Neuron (in vitro differentiated cells): ENCODE measurements around the gene PTPRN2.
"Not testable (repeated sequence)": the region's sequence is repeated elsewhere in the genome, so short reads cannot be mapped to it uniquely, and the experiment has no call there.

ENCODE experiments used
- H2AFZ ChIP-seq: one replicate; pipeline ENCODE4 v1.6.1; 2013; ENCODE audit warnings: low read depth, mild to moderate bottlenecking, inconsistent platforms, low read length, moderate library complexity
- H3K27me3 ChIP-seq: one replicate; pipeline ENCODE4 v1.6.1; 2013; ENCODE audit warnings: low read length; ENCODE audit not compliant: insufficient read depth
- H3K36me3 ChIP-seq: one replicate; pipeline ENCODE4 v1.6.1; 2013; ENCODE audit warnings: low read length; ENCODE audit not compliant: insufficient read depth
- H3K4me1 ChIP-seq: one replicate; pipeline ENCODE4 v1.6.1; 2013; ENCODE audit warnings: low read length; ENCODE audit not compliant: insufficient read depth
- H3K4me3 ChIP-seq: 2 replicates; pipeline ENCODE4 v1.5.1; 2013; ENCODE audit warnings: mild to moderate bottlenecking, low read length, moderate library complexity
- H3K9me3 ChIP-seq: one replicate; pipeline ENCODE4 v1.6.1; 2013; ENCODE audit warnings: low read length

PTPRN2 gene

DNA sequence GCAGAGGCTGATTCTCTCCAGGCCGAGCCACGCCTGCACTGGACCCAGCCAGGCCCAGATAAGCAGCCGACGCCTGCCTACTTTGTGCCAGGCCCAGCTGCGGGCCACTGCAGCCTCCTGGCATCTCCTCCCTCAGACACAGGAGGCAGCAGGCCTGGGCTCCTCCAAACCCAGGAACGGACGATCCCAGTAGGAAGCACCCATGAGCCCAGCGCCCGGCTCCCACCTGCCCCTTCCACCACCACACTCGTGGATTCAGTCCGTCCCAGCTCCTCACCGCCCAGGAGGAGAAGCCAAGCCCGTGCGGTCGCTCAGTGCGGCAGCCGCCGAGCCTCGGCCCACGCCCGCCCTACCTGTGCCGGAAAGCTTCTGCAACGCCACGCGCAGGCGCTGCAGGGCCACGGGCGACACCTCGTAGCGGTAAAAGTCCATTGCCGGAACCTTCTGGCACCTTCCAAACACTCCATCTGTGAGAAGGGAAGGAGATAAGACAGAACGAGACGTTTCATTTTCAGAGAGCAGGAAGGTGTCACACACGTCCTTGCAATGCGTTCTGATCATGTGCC is 271.1 kb downstream of the PTPRN2 start:
- peaks cover 3% of the 10 kb centered on the region for H3K4me1 ChIP-seq
- no peaks in the 10 kb centered on the region for H3K36me3 ChIP-seq
- no peaks in the 10 kb centered on the region for H3K27me3 ChIP-seq
- H2AFZ ChIP-seq: no peak overlapping the region
- peaks cover 10% of the 10 kb centered on the region for H3K9me3 ChIP-seq
- H3K4me3 ChIP-seq: no peak overlapping the region

DNA sequence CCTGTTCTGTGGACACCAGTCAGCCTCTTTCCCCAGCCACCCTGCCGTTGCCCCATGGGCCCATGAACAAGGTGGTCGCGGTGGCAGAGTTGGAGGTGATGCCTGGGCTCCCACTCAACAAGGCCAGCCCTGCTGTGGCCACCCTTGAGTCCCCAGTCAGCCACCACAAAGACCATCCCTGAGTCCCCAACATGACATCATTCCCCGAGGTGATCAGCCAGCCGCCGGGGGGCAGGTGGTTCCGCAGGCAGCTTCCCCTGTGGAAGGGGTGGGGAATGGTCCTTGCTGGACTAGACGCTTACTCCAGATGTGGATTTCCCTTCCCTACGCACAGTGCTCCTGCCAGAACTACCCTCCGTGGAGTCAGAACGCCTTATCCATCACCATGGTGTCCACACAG is 271.7 kb downstream of the PTPRN2 start:
- H3K9me3 ChIP-seq: peaks cover 10% of the 10 kb centered on the region
- H3K36me3 ChIP-seq: no peaks in the 10 kb centered on the region
- H3K4me3 ChIP-seq: no peak overlapping the region
- H3K27me3 ChIP-seq: no peaks in the 10 kb centered on the region
- no peak overlapping the region for H2AFZ ChIP-seq
- peaks cover 3% of the 10 kb centered on the region for H3K4me1 ChIP-seq

DNA sequence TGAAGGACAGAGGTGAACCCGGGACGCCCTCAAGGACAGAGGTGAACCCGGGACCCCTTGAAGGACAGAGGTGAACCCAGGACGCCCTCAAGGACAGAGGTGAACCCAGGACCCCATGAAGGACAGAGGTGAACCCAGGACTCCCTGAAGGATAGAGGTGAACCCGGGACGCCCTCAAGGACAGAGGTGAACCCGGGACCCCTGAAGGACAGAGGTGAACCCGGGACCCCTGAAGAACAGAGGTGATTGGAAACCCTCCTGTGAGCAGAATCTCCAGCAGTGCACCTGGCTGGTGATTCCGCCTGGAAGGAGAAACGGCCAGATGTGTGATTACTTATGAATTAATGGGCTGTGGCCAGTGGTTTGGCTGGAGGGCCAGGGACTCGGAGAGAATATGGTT is 272.3 kb downstream of the PTPRN2 start:
- no peak overlapping the region for H2AFZ ChIP-seq
- no peaks in the 10 kb centered on the region for H3K27me3 ChIP-seq
- H3K4me3 ChIP-seq: no peak overlapping the region
- peaks cover 10% of the 10 kb centered on the region for H3K9me3 ChIP-seq
- H3K4me1 ChIP-seq: peaks cover 3% of the 10 kb centered on the region
- H3K36me3 ChIP-seq: no peaks in the 10 kb centered on the region

DNA sequence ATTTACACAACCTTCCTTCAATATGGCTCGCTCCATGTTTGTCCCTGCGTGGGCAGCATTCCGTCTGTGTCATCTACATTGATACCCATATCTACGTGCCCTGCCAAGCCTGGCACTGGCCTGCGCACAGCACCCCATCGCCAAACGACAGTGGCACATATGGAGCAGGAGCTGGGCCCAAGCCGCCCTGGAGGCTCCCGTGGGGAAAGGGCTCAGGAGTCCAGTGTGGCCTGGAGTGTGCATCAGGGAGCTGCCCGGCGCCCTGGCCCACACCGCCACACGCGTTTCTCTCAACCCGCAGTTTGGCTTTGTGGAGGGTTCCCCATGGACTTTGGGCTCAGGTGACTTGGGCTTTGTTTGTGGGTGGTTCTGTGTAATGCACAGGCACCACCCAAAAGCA is 273.2 kb downstream of the PTPRN2 start:
- no peaks in the 10 kb centered on the region for H3K27me3 ChIP-seq
- peaks cover 3% of the 10 kb centered on the region for H3K4me1 ChIP-seq
- H3K9me3 ChIP-seq: peaks cover 10% of the 10 kb centered on the region
- no peak overlapping the region for H3K4me3 ChIP-seq
- H2AFZ ChIP-seq: no peak overlapping the region
- no peaks in the 10 kb centered on the region for H3K36me3 ChIP-seq

DNA sequence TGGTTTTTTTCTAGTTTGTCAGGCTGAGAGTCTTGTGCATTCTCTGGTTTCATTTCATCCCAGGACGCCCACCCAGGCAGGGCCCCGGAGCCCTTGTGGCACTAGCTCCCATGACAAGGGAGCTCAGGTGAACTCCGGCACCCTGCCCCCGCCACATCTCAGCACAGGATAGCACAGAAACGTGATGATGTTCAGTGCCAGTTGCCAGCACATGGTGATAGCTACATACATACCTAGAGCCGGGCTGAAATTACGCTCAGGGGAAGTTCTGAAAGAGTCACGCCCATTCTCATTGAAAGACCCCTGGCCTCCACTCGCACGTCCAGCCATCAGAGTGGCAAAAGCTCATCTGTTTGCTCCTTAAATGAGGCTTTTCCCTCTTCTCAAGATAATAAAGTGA is 273.7 kb downstream of the PTPRN2 start:
- Histone ChIP-seq H3K27me3 (no peaks in the 10 kb centered on the region), H2AFZ (no peak overlapping the region), H3K4me1 (peaks cover 3% of the 10 kb centered on the region), H3K4me3 (no peak overlapping the region), H3K9me3 (peaks cover 10% of the 10 kb centered on the region), H3K36me3 (no peaks in the 10 kb centered on the region)

DNA sequence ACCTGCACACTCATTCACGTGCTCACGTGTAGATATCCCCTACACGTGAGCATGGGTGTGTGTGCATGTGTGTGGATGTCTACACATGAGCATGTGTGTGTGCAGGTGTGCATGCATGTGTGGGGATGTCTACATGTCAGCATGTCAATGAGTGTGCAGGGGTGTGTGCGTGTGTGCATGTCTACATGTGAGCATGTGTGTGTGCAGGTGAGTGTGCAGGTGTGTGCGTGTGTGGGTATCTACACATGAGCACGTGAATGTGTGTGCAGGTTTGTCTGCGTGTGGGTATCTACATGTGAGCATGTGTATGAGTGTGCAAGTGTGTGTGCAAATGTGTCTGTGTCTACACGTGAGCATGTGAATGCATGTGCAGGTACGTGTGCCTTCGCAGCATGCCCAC is 274.8 kb downstream of the PTPRN2 start:
- Histone ChIP-seq H2AFZ (no peak overlapping the region), H3K4me3 (no peak overlapping the region), H3K4me1 (no peaks in the 10 kb centered on the region), H3K27me3 (no peaks in the 10 kb centered on the region), H3K9me3 (peaks cover 10% of the 10 kb centered on the region), H3K36me3 (no peaks in the 10 kb centered on the region)

DNA sequence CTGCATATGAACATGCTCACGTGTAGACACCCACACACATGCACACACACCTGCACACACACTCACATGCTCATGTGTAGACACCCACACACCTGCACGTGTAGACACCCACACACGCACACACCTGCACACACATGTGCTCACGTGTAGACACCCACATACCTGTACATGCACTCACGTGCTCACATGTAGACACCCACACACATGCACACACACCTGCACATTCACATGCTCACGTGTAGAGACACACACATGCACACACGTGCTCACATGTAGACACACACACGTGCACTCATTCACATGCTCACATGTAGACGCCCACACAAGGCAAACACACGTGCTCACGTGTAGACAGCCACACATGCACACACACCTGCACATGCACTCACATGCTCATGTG is 275.8 kb downstream of the PTPRN2 start:
- Histone ChIP-seq H3K27me3 (no peaks in the 10 kb centered on the region), H2AFZ (no peak overlapping the region), H3K4me3 (no peak overlapping the region)

DNA sequence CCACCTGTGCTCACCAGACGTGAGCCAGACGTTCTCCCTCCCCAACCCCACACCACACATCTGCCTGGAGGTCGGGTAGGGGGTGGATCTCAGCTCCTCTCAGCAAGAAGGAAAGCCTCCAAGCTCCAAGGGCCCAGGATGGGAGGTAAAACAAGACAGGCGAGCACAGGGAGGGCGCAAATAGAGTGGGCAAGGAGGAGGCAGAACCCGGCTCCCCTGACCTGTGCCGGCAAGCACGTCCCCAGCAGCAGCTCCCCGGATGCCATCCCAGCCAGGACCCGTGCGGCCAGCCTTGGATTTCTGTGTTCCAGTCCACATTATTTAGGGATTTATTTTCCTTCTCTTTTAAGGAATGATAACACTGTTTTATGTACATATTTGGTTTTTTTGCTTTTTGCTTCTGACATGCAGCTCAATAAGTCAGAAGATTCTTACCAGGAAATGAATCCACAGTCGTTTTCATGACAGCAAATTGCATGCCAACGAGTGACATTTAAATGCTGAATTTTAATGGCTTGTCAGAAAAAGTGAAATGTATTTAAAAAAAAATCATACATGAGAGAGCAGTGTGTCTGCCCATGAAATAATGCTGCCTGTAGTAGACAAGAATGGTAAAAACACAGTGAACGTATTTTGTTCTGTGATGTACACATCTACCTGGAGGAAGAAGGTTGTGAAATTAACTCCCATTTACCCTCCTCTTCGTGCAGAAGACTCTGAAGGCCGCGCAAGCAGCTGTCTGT is 276.5 kb downstream of the PTPRN2 start:
- Histone ChIP-seq H3K27me3 (no peaks in the 10 kb centered on the region), H3K9me3 (peaks cover 12% of the 10 kb centered on the region), H3K4me3 (no peak overlapping the region)

More for the DNA sequence above, 275.8 kb downstream of the PTPRN2 start:
- no peaks in the 10 kb centered on the region for H3K36me3 ChIP-seq
- peaks cover 14% of the 10 kb centered on the region for H3K9me3 ChIP-seq
- H3K4me1 ChIP-seq: no peaks in the 10 kb centered on the region

DNA sequence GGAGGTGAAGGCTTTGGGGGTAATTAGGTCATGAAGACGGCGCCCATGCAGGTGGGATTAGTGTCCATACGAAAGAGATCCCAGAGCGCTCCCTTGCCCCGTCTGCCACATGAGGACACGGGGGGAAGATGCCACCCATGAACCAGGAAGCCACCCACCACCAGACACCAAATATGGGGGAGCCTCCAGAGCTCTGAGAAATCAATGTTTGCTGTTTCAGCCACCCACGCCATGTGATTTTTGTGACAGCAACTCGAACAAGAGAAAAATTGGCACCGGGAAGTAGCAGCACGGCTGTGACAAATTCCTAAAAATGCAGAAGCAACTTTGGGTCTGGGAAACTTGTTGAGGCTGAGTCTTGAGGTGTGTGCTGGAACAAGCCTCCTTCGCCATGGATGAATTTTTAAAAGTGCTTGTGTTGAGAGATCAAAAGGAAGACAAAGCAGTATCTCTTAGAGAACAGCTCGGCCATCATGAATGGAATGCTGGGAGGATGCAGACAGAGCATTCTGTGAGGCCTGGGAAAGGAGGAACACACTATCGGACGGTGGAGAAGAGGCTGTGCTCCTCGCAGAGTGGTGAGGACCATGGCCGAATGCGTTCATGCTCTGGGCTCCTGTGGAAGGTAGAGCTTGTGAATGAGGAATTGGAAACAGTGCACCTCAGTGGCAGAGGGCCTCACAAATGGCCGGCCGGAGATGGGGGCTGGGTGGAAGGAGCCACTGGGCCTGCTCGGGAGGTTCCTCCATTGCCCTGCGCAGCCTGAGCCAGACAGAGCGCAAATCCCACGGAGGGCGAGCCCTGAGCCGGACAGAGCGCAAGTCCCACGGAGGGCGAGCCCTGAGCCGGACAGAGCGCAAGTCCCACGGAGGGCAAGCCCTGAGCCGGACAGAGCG is 277.5 kb downstream of the PTPRN2 start:
- H3K4me3 ChIP-seq: no peak overlapping the region

More for the DNA sequence above, 276.5 kb downstream of the PTPRN2 start:
- no peaks in the 10 kb centered on the region for H3K36me3 ChIP-seq
- no peaks in the 10 kb centered on the region for H3K4me1 ChIP-seq
- no peak overlapping the region for H2AFZ ChIP-seq

DNA sequence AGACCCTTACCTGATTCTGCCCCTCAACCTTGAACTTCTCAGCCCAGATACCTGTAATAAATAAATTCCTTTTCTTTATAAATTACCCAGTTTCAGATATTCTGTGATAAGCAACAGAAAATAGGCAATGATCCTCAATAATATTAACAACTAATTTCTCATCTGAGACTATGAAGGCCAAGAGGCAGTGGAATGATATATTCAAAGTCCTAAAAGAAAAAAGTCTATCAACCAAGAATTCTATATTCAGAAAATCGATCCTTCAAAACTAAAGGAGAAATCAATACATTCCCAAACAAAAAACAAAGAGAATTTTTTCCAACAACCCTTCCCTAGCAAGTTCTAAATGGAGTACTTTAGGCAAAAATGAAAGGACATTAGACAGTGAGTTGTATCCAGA is 279.6 kb downstream of the PTPRN2 start:
- no peaks in the 10 kb centered on the region for H3K4me1 ChIP-seq
- H3K4me3 ChIP-seq: no peak overlapping the region
- H2AFZ ChIP-seq: no peak overlapping the region
- H3K36me3 ChIP-seq: no peaks in the 10 kb centered on the region
- H3K9me3 ChIP-seq: peaks cover 6% of the 10 kb centered on the region
- no peaks in the 10 kb centered on the region for H3K27me3 ChIP-seq

More for the DNA sequence above, 277.5 kb downstream of the PTPRN2 start:
- Histone ChIP-seq H3K9me3 (peaks cover 9% of the 10 kb centered on the region), H2AFZ (no peak overlapping the region), H3K4me1 (no peaks in the 10 kb centered on the region), H3K36me3 (no peaks in the 10 kb centered on the region), H3K27me3 (no peaks in the 10 kb centered on the region)

DNA sequence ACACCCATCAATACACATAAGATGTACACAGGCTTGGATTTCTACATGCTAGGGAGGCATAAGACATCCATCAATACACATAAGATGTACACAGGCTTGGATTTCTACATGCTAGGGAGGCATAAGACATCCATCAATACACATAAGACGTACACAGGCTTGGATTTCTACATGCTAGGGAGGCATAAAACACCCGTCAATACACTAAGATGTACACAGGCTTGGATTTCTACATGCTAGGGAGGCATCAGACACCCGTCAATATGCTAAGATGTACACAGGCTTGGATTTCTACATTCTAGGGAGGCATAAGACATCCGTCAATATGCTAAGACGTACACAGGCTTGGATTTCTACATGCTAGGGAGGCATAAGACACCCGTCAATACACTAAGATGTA is 283.6 kb downstream of the PTPRN2 start:
- not testable (repeated sequence) for H3K36me3 ChIP-seq, H3K9me3 ChIP-seq, H3K27me3 ChIP-seq, H3K4me1 ChIP-seq, H2AFZ ChIP-seq, H3K4me3 ChIP-seq

DNA sequence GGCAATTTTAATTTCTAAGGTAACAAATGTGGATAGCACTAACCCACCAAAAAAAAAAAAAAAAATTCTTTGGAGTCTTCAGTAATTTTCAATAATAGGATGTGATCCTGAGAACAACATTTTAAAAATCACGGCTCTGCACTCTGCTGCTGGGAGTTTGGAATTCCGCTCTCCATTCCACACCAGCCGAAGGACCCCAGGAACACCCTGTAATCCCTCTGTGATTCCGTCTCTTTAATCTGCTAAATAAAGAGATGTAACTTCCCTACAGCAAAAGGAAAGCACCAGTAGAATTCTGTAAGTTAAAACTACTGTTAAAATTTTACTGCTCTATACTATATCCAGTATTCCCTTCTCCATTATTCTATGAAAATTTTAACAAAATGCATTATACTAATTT is 284.5 kb downstream of the PTPRN2 start:
- peaks cover 4% of the 10 kb centered on the region for H3K4me1 ChIP-seq
- H3K27me3 ChIP-seq: peaks cover 2% of the 10 kb centered on the region
- peaks cover 4% of the 10 kb centered on the region for H3K9me3 ChIP-seq
- no peaks in the 10 kb centered on the region for H3K36me3 ChIP-seq
- no peak overlapping the region for H2AFZ ChIP-seq
- no peak overlapping the region for H3K4me3 ChIP-seq
